NCI-H2196 (cell line): ENCODE results near the gene SBNO2.

Experiments used
- DNase-seq: peaks from one replicate; lab custom pipeline; 2025; ENCODE audit not compliant: unreplicated experiment; lab: John Stamatoyannopoulos, UW

SBNO2 gene

GRCh38 chr19:1063030-1063908 is 110.8 kb downstream of the SBNO2 start:
- DNase-seq = no peak

- DNase-seq = no peak
These were observed 111.6 kb downstream of the SBNO2 start for GRCh38 chr19:1062387-1063029.

- DNase-seq = no peak
These were observed 112.1 kb downstream of the SBNO2 start for GRCh38 chr19:1061987-1062386.

- DNase-seq = no peak
These were observed 113.4 kb downstream of the SBNO2 start for GRCh38 chr19:1060689-1061088.

GRCh38 chr19:1058112-1058511 is 116.0 kb downstream of the SBNO2 start:
- no peak for DNase-seq
